Measurements from ENCODE around the gene SLC6A11. TPM values are rescaled to one million over a fixed set of nuclear protein-coding genes. Genes with fewer than 3 reads are reported as not detected.

Gene SLC6A11
- total and polyA plus RNA-seq, 9 of the 15 experiments (the other 6 are each of a cell fraction or from before 2014, with no cell fraction given): 0.04 TPM; not detected in 8

DNA sequence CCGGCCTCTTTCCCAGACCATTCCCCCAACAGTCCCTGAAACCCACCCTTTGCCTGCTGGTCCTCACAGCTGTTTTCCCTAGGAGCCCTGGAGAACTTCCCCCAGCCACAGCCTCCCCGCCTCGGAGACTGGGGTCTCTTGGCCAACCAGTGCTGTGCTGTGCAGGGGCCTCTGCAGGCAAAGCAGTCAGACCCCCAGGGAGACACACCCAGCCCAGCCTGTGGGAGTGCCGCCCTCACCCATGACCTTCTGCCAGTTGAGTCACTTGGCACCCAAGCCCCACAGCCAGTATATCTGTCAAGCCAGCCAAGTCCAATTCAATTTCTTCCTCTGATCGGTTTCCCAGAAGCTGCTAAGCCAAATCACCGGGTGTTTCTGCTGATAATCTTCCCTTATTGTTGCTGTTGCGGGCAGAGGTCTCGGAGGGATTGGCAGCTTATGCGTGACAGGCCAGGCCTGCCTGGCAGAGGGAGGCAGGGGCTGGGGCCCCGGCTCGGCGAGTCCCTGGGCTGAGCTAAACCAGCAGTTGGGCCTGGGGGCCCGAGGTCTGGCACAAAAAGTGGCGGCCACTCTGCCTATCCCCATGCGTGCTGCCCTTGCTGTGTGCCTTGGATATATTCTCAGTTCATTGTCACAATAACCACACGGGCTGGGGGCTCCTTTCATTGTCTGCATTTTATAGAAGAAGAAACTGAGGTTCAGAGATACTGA, 110.9 kb downstream of the SLC6A11 start:
- CTCF ChIA-PET (ENCODE audit: low intra/inter-chr PET ratio): interaction anchor here (0.6 kb wide), 1 partner anchor 16 kb away, joined by 3 read pairs; no protein-coding TSS in a partner anchor
- no peaks in the 10 kb centered on the region for H3K36me3 ChIP-seq (ENCODE audit: control insufficient read depth, insufficient read depth, low read length)
- FAIRE-seq: no peak

DNA sequence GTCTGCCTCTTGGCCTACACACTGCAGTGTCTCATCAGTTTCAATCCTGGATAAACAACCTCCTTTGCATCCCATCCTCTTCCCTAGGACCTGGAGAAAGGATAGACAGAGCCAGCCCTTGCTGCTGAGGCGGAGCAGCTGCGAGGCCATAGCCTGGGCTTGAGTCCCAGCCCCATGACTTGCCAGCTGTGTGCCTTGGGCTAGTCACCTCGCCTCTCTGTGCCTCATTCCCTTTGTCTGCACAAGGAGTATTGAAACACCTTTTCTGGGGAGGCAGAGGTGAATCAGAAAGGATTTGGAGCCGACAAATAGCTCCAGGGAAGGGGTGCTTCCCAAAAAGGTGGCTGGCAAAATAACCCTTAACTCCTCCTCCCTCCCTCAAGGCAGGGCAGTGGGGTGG, 111.5 kb downstream of the SLC6A11 start:
- no peak overlapping the region for H3K27ac ChIP-seq (ENCODE audit: extremely low read depth, low read depth, low read length)
- H3K9ac ChIP-seq (ENCODE audit: insufficient read depth in 1 of 2, low read depth in 2 of 2, low read length in 2 of 2): no peak overlapping the region
- no peak overlapping the region for H3K4me3 ChIP-seq
- H3K79me2 ChIP-seq (ENCODE audit: control insufficient read depth, insufficient read depth, low read length): no peaks in the 10 kb centered on the region
- no peak overlapping the region for H3K4me2 ChIP-seq (ENCODE audit: insufficient read depth, low read length)
- H4K20me1 ChIP-seq (replicated peaks; ENCODE audit: control insufficient read depth, insufficient read depth, low read length): peaks cover 9% of the 10 kb centered on the region
- no peak overlapping the region for H2AFZ ChIP-seq (ENCODE audit: low read depth, low read length)
- peaks cover 2 to 43% of the 10 kb centered on the region in 2 experiments; a peak in 2 of 5 replicates for H3K27me3 ChIP-seq (ENCODE audit: control insufficient read depth in 2 of 2, insufficient read depth in 2 of 2, low read length in 2 of 2)
- no peak for ATAC-seq
- POLR2A ChIA-PET: interaction anchor here (1.2 kb wide), 1 partner anchor 22 kb away, joined by 3 read pairs; no protein-coding TSS in a partner anchor
- BruUV-seq (replicated peaks): no TSS peak
- FAIRE-seq: no peak
- H3K4me1 ChIP-seq (replicated peaks in 1 of 2; ENCODE audit: control insufficient read depth in 2 of 2, insufficient read depth in 2 of 2, low read length in 2 of 2): no peaks in the 10 kb centered on the region; a peak in 1 of 5 replicates
- no peaks in the 10 kb centered on the region for H3K9me3 ChIP-seq (replicated peaks; ENCODE audit: control insufficient read depth, insufficient read depth, low read depth, low read length)
- H3K9me1 ChIP-seq (ENCODE audit: control insufficient read depth, insufficient read depth, low read length): no peaks in the 10 kb centered on the region
- CTCF ChIA-PET (ENCODE audit: low intra/inter-chr PET ratio): interaction anchor here (0.6 kb wide), 1 partner anchor 16 kb away, joined by 3 read pairs; no protein-coding TSS in a partner anchor
- DNase-seq (ENCODE audit: extremely low read depth in 1 of 4, low spot score in 3 of 4): no peak
- 0% methylated on average over 4 of the region's 4 CpGs for WGBS (ENCODE audit: insufficient coverage, low coverage, missing lambda C conversion rate)
- no peaks in the 10 kb centered on the region for H3K36me3 ChIP-seq (ENCODE audit: control insufficient read depth, insufficient read depth, low read length)
- in situ Hi-C loops (cut with MboI): no loop called here
- intact Hi-C loops (cut with micrococcal nuclease): no loop called here
- TF ChIP-seq LCOR (CRISPR knock-in tag; IDR thresholded peaks at IDR 0.05) (no peak), ETV1 (tag; conservative IDR thresholded peaks at IDR 0.05; ENCODE audit: low read depth) (no peak), POLR3A (IDR thresholded peaks at IDR 0.05; ENCODE audit: borderline replicate concordance, extremely low read depth, insufficient read depth, insufficient read length) (no peak), CHD4 (IDR thresholded peaks at IDR 0.05; ENCODE audit: insufficient read depth, insufficient replicate concordance, low read depth, low read length, poor library complexity, severe bottlenecking) (no peak), SUPT5H (IDR thresholded peaks at IDR 0.05) (no peak)
- TF ChIP-seq, protein P1, sequence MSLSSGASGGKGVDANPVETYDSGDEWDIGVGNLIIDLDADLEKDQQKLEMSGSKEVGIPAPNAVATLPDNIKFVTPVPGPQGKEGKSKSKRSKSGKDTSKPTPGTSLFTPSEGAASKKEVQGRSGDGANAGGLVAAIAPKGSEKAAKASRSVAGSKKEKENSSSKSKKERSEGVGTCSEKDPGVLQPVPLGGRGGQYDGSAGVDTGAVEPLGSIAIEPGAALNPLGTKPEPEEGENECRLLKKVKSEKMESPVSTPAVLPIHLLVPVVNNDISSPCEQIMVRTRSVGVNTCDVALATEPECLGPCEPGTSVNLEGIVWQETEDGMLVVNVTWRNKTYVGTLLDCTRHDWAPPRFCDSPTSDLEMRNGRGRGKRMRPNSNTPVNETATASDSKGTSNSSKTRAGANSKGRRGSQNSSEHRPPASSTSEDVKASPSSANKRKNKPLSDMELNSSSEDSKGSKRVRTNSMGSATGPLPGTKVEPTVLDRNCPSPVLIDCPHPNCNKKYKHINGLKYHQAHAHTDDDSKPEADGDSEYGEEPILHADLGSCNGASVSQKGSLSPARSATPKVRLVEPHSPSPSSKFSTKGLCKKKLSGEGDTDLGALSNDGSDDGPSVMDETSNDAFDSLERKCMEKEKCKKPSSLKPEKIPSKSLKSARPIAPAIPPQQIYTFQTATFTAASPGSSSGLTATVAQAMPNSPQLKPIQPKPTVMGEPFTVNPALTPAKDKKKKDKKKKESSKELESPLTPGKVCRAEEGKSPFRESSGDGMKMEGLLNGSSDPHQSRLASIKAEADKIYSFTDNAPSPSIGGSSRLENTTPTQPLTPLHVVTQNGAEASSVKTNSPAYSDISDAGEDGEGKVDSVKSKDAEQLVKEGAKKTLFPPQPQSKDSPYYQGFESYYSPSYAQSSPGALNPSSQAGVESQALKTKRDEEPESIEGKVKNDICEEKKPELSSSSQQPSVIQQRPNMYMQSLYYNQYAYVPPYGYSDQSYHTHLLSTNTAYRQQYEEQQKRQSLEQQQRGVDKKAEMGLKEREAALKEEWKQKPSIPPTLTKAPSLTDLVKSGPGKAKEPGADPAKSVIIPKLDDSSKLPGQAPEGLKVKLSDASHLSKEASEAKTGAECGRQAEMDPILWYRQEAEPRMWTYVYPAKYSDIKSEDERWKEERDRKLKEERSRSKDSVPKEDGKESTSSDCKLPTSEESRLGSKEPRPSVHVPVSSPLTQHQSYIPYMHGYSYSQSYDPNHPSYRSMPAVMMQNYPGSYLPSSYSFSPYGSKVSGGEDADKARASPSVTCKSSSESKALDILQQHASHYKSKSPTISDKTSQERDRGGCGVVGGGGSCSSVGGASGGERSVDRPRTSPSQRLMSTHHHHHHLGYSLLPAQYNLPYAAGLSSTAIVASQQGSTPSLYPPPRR (CRISPR knock-in tag; IDR thresholded peaks at IDR 0.05; ENCODE audit: borderline replicate concordance): no peak
- TF ChIP-seq, protein P2, sequence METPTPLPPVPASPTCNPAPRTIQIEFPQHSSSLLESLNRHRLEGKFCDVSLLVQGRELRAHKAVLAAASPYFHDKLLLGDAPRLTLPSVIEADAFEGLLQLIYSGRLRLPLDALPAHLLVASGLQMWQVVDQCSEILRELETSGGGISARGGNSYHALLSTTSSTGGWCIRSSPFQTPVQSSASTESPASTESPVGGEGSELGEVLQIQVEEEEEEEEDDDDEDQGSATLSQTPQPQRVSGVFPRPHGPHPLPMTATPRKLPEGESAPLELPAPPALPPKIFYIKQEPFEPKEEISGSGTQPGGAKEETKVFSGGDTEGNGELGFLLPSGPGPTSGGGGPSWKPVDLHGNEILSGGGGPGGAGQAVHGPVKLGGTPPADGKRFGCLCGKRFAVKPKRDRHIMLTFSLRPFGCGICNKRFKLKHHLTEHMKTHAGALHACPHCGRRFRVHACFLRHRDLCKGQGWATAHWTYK (CRISPR knock-in tag; IDR thresholded peaks at IDR 0.05): no peak

More for the DNA sequence above, 110.9 kb downstream of the SLC6A11 start:
- no peak for DNase-seq (ENCODE audit: extremely low read depth in 1 of 4, low spot score in 3 of 4)
- Histone ChIP-seq H3K9me3 (replicated peaks; ENCODE audit: control insufficient read depth, insufficient read depth, low read depth, low read length) (no peaks in the 10 kb centered on the region), H3K9me1 (ENCODE audit: control insufficient read depth, insufficient read depth, low read length) (no peaks in the 10 kb centered on the region), H4K20me1 (replicated peaks; ENCODE audit: control insufficient read depth, insufficient read depth, low read length) (peaks cover 9% of the 10 kb centered on the region), H2AFZ (ENCODE audit: low read depth, low read length) (no peak overlapping the region), H3K79me2 (ENCODE audit: control insufficient read depth, insufficient read depth, low read length) (no peaks in the 10 kb centered on the region), H3K4me1 (replicated peaks in 1 of 2; ENCODE audit: control insufficient read depth in 2 of 2, insufficient read depth in 2 of 2, low read length in 2 of 2) (no peaks in the 10 kb centered on the region; a peak in 1 of 5 replicates), H3K9ac (ENCODE audit: insufficient read depth in 1 of 2, low read depth in 2 of 2, low read length in 2 of 2) (no peak overlapping the region), H3K4me2 (ENCODE audit: insufficient read depth, low read length) (no peak overlapping the region), H3K27ac (ENCODE audit: extremely low read depth, low read depth, low read length) (no peak overlapping the region), H3K4me3 (no peak overlapping the region), H3K27me3 (ENCODE audit: control insufficient read depth in 2 of 2, insufficient read depth in 2 of 2, low read length in 2 of 2) (peaks cover 2 to 43% of the 10 kb centered on the region in 2 experiments; a peak in 2 of 5 replicates)
- no peak for ATAC-seq
- POLR2A ChIA-PET: interaction anchor here (0.7 to 1.2 kb wide), 2 partner anchors 22 to 299 kb away, joined by 3 read pairs; no protein-coding TSS in a partner anchor
- WGBS (ENCODE audit: insufficient coverage, low coverage, missing lambda C conversion rate): 0% methylated on average over 16 of the region's 16 CpGs
- BruUV-seq (replicated peaks): no TSS peak
- TF ChIP-seq PHF8 (IDR thresholded peaks at IDR 0.05; ENCODE audit: borderline replicate concordance, low read length): no peak
- intact Hi-C loops (cut with micrococcal nuclease): no loop called here
- in situ Hi-C loops (cut with MboI): no loop called here

Measured in K562 (cell line).